A673 (cell line): ENCODE data around the gene OR1I1.

Source experiments
- CTCF ChIP-seq: fragments of 300-800, 200-600 bp; sonication (generic); conservative IDR thresholded peaks from 2 replicates; pipeline ENCODE4 v1.5.1; 2017; ENCODE audit warnings: low read depth, mild to moderate bottlenecking, antibody characterized with exemption, low read length, moderate library complexity, mixed read lengths
- EZH2 ChIP-seq: fragments of 200-600 bp; sonication (generic); IDR thresholded peaks from 2 replicates; pipeline ENCODE4 v1.6.1; 2017; ENCODE audit warnings: borderline replicate concordance, low read depth, mild to moderate bottlenecking, mixed read lengths, antibody characterized with exemption, low read length; ENCODE audit not compliant: poor library complexity, severe bottlenecking

- TF ChIP-seq CTCF (no peak), EZH2 (no peak)
These were observed 60.3 kb downstream of the OR1I1 start for GRCh38 chr19:15142313-15142712.
